CD4-positive, alpha-beta T cell (primary cell): ENCODE measurements around the gene CLIC4. TPM values are rescaled to one million over a fixed set of nuclear protein-coding genes. Genes with fewer than 3 reads are reported as not detected.

ENCODE experiments used
- ATAC-seq: fragments of 200-7000 bp; cut with Tn5 transposase; one replicate; pipeline ENCODE4 v1.10.0; 2022; ENCODE audit warnings: mild to moderate bottlenecking; ENCODE audit not compliant: poor library complexity
- CTCF ChIA-PET: fragments of 350-600 bp; sonication (Branson Sonifier 250); formaldehyde crosslinking; loops from one replicate; lab custom pipeline; 2021; ENCODE audit warnings: antibody characterized with exemption, inconsistent platforms; lab: Charles Lee
- POLR2A ChIA-PET: fragments of 350-600 bp; sonication (Branson Sonifier 250); formaldehyde crosslinking; loops from one replicate; lab custom pipeline; 2021; ENCODE audit warnings: antibody characterized with exemption, inconsistent platforms; lab: Charles Lee
- DNase-seq, 14 experiments: peaks; one replicate each; pipeline ENCODE4 v3.0.0-alpha.2; 2013 to 2020; ENCODE audit warnings: mixed read lengths in 2 of 14
- H3K27ac ChIP-seq, 2 donors: one replicate each; pipeline versions ENCODE4 v1.5.1 to v1.7.0; 2013; ENCODE audit warnings: low read length in 2 of 2, low read depth in 1 of 2, mild to moderate bottlenecking in 1 of 2
- H3K27me3 ChIP-seq, 2 experiments: 1 replicate in 1 of 2; 2 replicates in 1 of 2; pipeline versions ENCODE4 v1.6.1 to v1.7.0; 2013; ENCODE audit warnings: low read length in 2 of 2, control low read depth in 1 of 2, mild to moderate bottlenecking in 1 of 2, moderate library complexity in 1 of 2; ENCODE audit not compliant: insufficient read depth in 2 of 2, control insufficient read depth in 1 of 2
- H3K36me3 ChIP-seq: one replicate; pipeline ENCODE4 v1.6.1; 2013; ENCODE audit warnings: low read length, control low read depth; ENCODE audit not compliant: insufficient read depth
- H3K4me1 ChIP-seq: one replicate; pipeline ENCODE4 v1.6.1; 2013; ENCODE audit warnings: low read length, control low read depth; ENCODE audit not compliant: insufficient read depth
- H3K4me3 ChIP-seq: one replicate; pipeline ENCODE4 v1.5.1; 2013; ENCODE audit warnings: mild to moderate bottlenecking, low read length, moderate library complexity
- H3K9me3 ChIP-seq, 2 experiments: 1 replicate in 1 of 2; 2 replicates in 1 of 2; pipeline versions ENCODE4 v1.6.1 to v1.7.0; 2013; ENCODE audit warnings: low read length in 2 of 2, mild to moderate bottlenecking in 2 of 2, control low read depth in 1 of 2, moderate library complexity in 1 of 2; ENCODE audit not compliant: control insufficient read depth in 1 of 2, insufficient read depth in 1 of 2
- H3K27ac Mint-ChIP-seq: one replicate; pipeline ENCODE4 v1.8.0; 2020; ENCODE audit warnings: mixed read lengths
- H3K27me3 Mint-ChIP-seq: one replicate; pipeline ENCODE4 v1.8.0; 2021; ENCODE audit warnings: mixed read lengths
- H3K36me3 Mint-ChIP-seq: one replicate; pipeline ENCODE4 v1.8.0; 2021; ENCODE audit warnings: low read depth, mixed read lengths
- H3K4me1 Mint-ChIP-seq: one replicate; pipeline ENCODE4 v1.8.0; 2021; ENCODE audit warnings: low read depth, mixed read lengths
- H3K4me3 Mint-ChIP-seq: one replicate; pipeline ENCODE4 v1.8.0; 2020; ENCODE audit warnings: mild to moderate bottlenecking, mixed read lengths
- H3K9me3 Mint-ChIP-seq: one replicate; pipeline ENCODE4 v1.8.0; 2020; ENCODE audit warnings: mixed read lengths
- CTCF ChIP-seq: fragments of 200-600 bp; IDR thresholded peaks from one replicate; pipeline ENCODE4 v1.8.0; 2022; ENCODE audit warnings: antibody characterized with exemption, mild to moderate bottlenecking
- intact Hi-C, 2 experiments: fragments of 100-400 bp; cut with DNase I in 1 of 2; cut with micrococcal nuclease in 1 of 2; formaldehyde crosslinking; loops; one replicate each; pipeline versions ENCODE4 v1.15.1 to v1.9.0; 2023 to 2025; cut with DNase I, micrococcal nuclease
- total RNA-seq, 174 experiments: library from RNA in 2 of 174; stranded (reverse) in 2 of 174; gene quantifications; one replicate each; pipeline ENCODE4 v1.2.3 and lab custom pipeline; 2021 to 2026

Gene CLIC4
- total RNA-seq, 2 experiments from 2014 or later = 1.1 to 1.3 TPM

DNA sequence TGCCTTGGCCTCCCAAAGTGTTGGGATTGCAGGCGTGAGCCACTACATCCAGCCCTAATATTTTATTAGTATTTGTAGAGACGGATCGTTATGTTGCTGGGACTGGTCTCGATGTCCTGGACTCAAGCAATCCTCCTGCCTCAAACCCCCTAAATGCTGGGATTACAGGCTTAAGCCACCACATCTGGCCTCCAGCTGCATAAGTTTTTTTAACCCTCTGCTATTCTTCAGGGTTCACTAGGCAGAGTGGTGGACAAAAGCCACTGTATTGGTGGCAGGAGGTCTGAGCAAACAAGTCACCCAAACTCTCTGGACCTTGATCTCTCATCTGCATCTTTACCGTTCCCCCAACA, 10.1 kb upstream of the CLIC4 start:
- H3K36me3 ChIP-seq = no peaks in the 10 kb centered on the region
- H3K36me3 Mint-ChIP-seq = no peaks in the 10 kb centered on the region
- ChIA-PET POLR2A (no interaction called here), CTCF (no interaction called here)
- no peak overlapping the region for H3K27ac ChIP-seq
- no peaks in the 10 kb centered on the region for H3K9me3 Mint-ChIP-seq
- no peaks in the 10 kb centered on the region for H3K9me3 ChIP-seq
- H3K27me3 ChIP-seq = no peaks in the 10 kb centered on the region
- H3K4me1 ChIP-seq = no peaks in the 10 kb centered on the region
- DNase-seq (no peak), ATAC-seq (no peak)
- no peaks in the 10 kb centered on the region for H3K4me1 Mint-ChIP-seq
- no peak overlapping the region for H3K27ac Mint-ChIP-seq
- H3K4me3 Mint-ChIP-seq = no peak overlapping the region
- H3K4me3 ChIP-seq = no peak overlapping the region
- TF ChIP-seq CTCF = no peak
- intact Hi-C loops = no loop called here
- peaks cover 4% of the 10 kb centered on the region for H3K27me3 Mint-ChIP-seq

GRCh38 chr1:24735509-24736375, 9.5 kb upstream of the CLIC4 start:
- POLR2A ChIA-PET = interaction anchor here (1.1 kb wide), 1 partner anchor 9 kb away, joined by 3 read pairs; the partner anchor contains the start of gene CLIC4
- Histone ChIP-seq H3K36me3 (no peaks in the 10 kb centered on the region), H3K27ac (no peak overlapping the region), H3K4me3 (no peak overlapping the region), H3K9me3 (no peaks in the 10 kb centered on the region), H3K27me3 (no peaks in the 10 kb centered on the region), H3K4me1 (no peaks in the 10 kb centered on the region)
- TF ChIP-seq CTCF = no peak
- intact Hi-C loops = no loop called here
- Mint-ChIP-seq H3K4me1 (no peaks in the 10 kb centered on the region), H3K27ac (no peak overlapping the region), H3K4me3 (no peak overlapping the region), H3K36me3 (no peaks in the 10 kb centered on the region), H3K9me3 (no peaks in the 10 kb centered on the region), H3K27me3 (peaks cover 4% of the 10 kb centered on the region)
- CTCF ChIA-PET = no interaction called here
- ATAC-seq (no peak), DNase-seq (no peak)

DNA sequence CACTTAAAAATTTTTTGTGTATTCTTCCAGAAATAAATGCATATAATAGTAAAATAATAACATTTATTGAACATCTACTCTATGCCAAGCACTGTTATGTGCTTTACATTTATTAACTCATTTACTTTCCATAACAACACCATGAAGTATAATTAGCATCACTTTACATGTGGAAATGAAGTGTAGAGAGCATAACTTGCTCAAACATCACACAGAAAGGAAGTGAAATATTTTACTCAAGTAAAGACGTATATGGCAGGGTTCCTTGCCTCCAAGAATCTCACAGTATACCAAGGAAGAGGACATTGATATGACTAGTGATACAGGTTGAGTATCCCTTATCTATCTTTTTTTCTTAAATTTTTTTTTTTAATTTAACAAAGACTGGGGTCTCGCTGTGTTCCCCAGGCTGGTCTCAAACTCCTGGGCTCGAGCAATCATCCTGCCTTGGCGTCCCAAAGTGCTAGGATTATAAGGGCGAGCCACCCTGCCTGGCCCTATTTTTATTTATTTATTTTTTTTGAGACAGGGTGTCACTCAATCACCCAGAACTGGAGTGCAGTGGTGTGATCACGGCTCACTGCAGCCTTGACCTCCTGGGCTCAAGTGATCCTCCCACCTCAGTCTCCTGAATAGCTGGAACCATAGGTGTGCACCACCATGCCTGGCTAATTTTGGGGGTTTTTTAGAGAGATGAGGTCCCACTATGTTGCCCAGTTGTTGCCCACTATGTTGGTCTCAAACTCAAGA, 7.7 kb upstream of the CLIC4 start:
- intact Hi-C loops = no loop called here
- H3K27ac ChIP-seq = no peak overlapping the region
- H3K9me3 Mint-ChIP-seq = no peaks in the 10 kb centered on the region
- no peaks in the 10 kb centered on the region for H3K4me1 Mint-ChIP-seq
- H3K27ac Mint-ChIP-seq = no peak overlapping the region
- POLR2A ChIA-PET = no interaction called here
- H3K36me3 ChIP-seq = no peaks in the 10 kb centered on the region
- H3K36me3 Mint-ChIP-seq = no peaks in the 10 kb centered on the region
- no peaks in the 10 kb centered on the region for H3K4me1 ChIP-seq
- peaks cover 4% of the 10 kb centered on the region for H3K27me3 Mint-ChIP-seq
- ATAC-seq = no peak
- H3K4me3 Mint-ChIP-seq = no peak overlapping the region
- no peak for TF ChIP-seq CTCF
- peaks cover 0 to 3% of the 10 kb centered on the region in 2 experiments for H3K27me3 ChIP-seq
- CTCF ChIA-PET = no interaction called here
- H3K9me3 ChIP-seq = no peaks in the 10 kb centered on the region
- no peak overlapping the region for H3K4me3 ChIP-seq
- DNase-seq = no peak
